Esophagus muscularis mucosa (tissue), 4 donors: ENCODE measurements around the gene OLFML2B.

Experiments used
- EP300 ChIP-seq: sonication (generic); formaldehyde crosslinking; IDR thresholded peaks from one replicate; pipeline ENCODE4 v1.6.1; 2017; ENCODE audit warnings: antibody characterized with exemption
- POLR2A ChIP-seq: fragments of 450-650 bp; IDR thresholded peaks from one replicate; pipeline ENCODE4 v1.6.1; 2017; ENCODE audit warnings: antibody characterized with exemption, moderate library complexity, mild to moderate bottlenecking, low read depth
- POLR2AphosphoS5 ChIP-seq, 2 donors: sonication (generic); formaldehyde crosslinking; IDR thresholded peaks; one replicate each; pipeline ENCODE4 v1.6.1; 2017; ENCODE audit warnings: antibody characterized with exemption in 2 of 2
- TF ChIP-seq, protein P1 (sequence below), 3 experiments: fragments of 200-600 bp in 2 of 3; fragments of 450-650 bp in 1 of 3; sonication (generic) in 2 of 3; IDR thresholded peaks; one replicate each; pipeline ENCODE4 v1.5.1; 2017 to 2019; ENCODE audit warnings: antibody characterized with exemption in 3 of 3, mild to moderate bottlenecking in 2 of 3, moderate library complexity in 1 of 3

DNA sequence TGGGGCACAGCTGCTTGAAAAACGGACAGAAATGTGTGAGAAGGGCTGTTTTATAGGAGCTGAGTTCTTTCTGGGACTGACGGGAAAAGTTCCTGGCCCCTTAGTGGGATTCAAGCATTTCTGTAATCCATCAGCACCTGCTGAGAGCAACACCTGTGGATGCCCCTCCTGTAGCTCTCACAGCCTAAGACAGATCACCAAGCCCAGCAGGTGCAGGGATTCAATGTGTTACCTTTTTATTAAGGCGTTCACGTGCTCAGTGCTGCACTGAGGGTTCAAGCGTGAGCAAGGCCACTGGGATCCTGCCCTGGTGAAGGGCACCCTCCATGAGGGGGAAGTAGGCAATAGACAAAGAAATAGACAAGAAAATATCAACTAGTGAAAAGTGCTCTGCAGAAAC is 14.9 kb downstream of the OLFML2B start:
- no peak for TF ChIP-seq EP300
- TF ChIP-seq, protein P1, sequence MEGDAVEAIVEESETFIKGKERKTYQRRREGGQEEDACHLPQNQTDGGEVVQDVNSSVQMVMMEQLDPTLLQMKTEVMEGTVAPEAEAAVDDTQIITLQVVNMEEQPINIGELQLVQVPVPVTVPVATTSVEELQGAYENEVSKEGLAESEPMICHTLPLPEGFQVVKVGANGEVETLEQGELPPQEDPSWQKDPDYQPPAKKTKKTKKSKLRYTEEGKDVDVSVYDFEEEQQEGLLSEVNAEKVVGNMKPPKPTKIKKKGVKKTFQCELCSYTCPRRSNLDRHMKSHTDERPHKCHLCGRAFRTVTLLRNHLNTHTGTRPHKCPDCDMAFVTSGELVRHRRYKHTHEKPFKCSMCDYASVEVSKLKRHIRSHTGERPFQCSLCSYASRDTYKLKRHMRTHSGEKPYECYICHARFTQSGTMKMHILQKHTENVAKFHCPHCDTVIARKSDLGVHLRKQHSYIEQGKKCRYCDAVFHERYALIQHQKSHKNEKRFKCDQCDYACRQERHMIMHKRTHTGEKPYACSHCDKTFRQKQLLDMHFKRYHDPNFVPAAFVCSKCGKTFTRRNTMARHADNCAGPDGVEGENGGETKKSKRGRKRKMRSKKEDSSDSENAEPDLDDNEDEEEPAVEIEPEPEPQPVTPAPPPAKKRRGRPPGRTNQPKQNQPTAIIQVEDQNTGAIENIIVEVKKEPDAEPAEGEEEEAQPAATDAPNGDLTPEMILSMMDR (IDR thresholded peaks at IDR 0.05), result no peak
- TF ChIP-seq POLR2A, result no peak
- TF ChIP-seq POLR2AphosphoS5 (IDR thresholded peaks at IDR 0.05), result no peak
